SK-N-SH treated with all-trans-retinoic acid at 6 μM for 48 hours (cell line): ENCODE measurements around the gene FRYL.

ENCODE experiments used
- GLIS3 ChIP-seq: fragments of 250-450 bp; sonication (Bioruptor Pico); IDR thresholded peaks from 2 replicates; pipeline ENCODE4 v1.5.0; 2020; ENCODE audit warnings: mild to moderate bottlenecking, moderate library complexity
- ISL1 ChIP-seq: fragments of 250-450 bp; sonication (Bioruptor Pico); IDR thresholded peaks from 2 replicates; pipeline ENCODE4 v2.1.2; 2022; ENCODE audit warnings: mild to moderate bottlenecking, moderate library complexity
- OSR1 ChIP-seq: fragments of 250-450 bp; sonication (Bioruptor Pico); IDR thresholded peaks from 2 replicates; pipeline ENCODE4 v1.8.0; 2022; ENCODE audit warnings: moderate library complexity, mild to moderate bottlenecking, inconsistent platforms
- RARB ChIP-seq: fragments of 250-450 bp; sonication (Bioruptor Pico); IDR thresholded peaks from 2 replicates; pipeline ENCODE4 v1.8.0; 2021; ENCODE audit warnings: mild to moderate bottlenecking, moderate library complexity
- TCF4 ChIP-seq: fragments of 250-450 bp; sonication (Bioruptor Pico); IDR thresholded peaks from 2 replicates; pipeline ENCODE4 v1.8.0; 2021; ENCODE audit warnings: mild to moderate bottlenecking, moderate library complexity, borderline replicate concordance
- ZFP3 ChIP-seq: fragments of 250-450 bp; sonication (Bioruptor Pico); IDR thresholded peaks from 2 replicates; pipeline ENCODE4 v1.5.0; 2020; ENCODE audit warnings: mild to moderate bottlenecking, moderate library complexity
- ZNF565 ChIP-seq: fragments of 450-650 bp; formaldehyde crosslinking; conservative IDR thresholded peaks from 2 replicates; pipeline ENCODE4 v1.5.0; 2020; ENCODE audit warnings: low read depth, mild to moderate bottlenecking, moderate library complexity
- ZNF8 ChIP-seq: fragments of 450-650 bp; formaldehyde crosslinking; IDR thresholded peaks from 2 replicates; pipeline ENCODE4 v1.5.0; 2020; ENCODE audit warnings: mild to moderate bottlenecking, moderate library complexity
- TF ChIP-seq, protein P1 (sequence below): fragments of 250-450 bp; sonication (Bioruptor Pico); IDR thresholded peaks from 2 replicates; pipeline ENCODE4 v1.5.1; 2020; ENCODE audit warnings: low read depth, mild to moderate bottlenecking, moderate library complexity
- TF ChIP-seq, protein P2 (sequence below): fragments of 250-450 bp; sonication (Bioruptor Pico); IDR thresholded peaks from 2 replicates; pipeline ENCODE4 v1.8.0; 2020; ENCODE audit warnings: mild to moderate bottlenecking, moderate library complexity, borderline replicate concordance

DNA sequence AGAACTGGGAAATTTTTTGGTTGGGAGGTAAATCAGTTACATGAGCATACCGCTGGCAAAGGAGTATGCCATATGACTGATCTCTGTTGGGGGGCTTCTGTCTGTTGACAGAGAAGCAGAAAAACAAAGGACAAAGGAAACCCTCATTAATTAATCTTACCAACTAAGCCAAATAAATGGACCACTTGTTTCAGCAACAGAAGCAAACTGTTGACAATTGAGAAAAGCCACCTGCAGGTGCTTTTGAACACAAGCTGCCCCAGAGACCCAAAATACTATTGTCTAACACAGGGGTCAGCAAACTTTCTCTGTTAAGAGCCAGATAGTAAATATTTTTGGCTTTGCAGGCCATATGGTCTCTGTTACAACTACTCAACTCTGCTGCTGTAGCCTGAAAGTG is 7.0 kb upstream of the FRYL start:
- TF ChIP-seq GLIS3 (CRISPR knock-in tag), result no peak
- TF ChIP-seq, protein P1, sequence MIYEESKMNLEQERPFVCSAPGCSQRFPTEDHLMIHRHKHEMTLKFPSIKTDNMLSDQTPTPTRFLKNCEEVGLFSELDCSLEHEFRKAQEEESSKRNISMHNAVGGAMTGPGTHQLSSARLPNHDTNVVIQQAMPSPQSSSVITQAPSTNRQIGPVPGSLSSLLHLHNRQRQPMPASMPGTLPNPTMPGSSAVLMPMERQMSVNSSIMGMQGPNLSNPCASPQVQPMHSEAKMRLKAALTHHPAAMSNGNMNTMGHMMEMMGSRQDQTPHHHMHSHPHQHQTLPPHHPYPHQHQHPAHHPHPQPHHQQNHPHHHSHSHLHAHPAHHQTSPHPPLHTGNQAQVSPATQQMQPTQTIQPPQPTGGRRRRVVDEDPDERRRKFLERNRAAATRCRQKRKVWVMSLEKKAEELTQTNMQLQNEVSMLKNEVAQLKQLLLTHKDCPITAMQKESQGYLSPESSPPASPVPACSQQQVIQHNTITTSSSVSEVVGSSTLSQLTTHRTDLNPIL (CRISPR knock-in tag), result no peak
- TF ChIP-seq, protein P2, sequence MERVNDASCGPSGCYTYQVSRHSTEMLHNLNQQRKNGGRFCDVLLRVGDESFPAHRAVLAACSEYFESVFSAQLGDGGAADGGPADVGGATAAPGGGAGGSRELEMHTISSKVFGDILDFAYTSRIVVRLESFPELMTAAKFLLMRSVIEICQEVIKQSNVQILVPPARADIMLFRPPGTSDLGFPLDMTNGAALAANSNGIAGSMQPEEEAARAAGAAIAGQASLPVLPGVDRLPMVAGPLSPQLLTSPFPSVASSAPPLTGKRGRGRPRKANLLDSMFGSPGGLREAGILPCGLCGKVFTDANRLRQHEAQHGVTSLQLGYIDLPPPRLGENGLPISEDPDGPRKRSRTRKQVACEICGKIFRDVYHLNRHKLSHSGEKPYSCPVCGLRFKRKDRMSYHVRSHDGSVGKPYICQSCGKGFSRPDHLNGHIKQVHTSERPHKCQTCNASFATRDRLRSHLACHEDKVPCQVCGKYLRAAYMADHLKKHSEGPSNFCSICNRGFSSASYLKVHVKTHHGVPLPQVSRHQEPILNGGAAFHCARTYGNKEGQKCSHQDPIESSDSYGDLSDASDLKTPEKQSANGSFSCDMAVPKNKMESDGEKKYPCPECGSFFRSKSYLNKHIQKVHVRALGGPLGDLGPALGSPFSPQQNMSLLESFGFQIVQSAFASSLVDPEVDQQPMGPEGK, result no peak
- no peak for TF ChIP-seq ZNF8
- no peak for TF ChIP-seq RARB (CRISPR knock-in tag)
- TF ChIP-seq ZNF565, result no peak
- TF ChIP-seq ISL1, result no peak
- no peak for TF ChIP-seq OSR1 (CRISPR knock-in tag)
- no peak for TF ChIP-seq ZFP3
- TF ChIP-seq TCF4 (CRISPR knock-in tag), result no peak
